Thyroid gland (tissue), 4 donors: ENCODE results near the gene GLCE. TPM values are rescaled to one million over a fixed set of nuclear protein-coding genes. Genes with fewer than 3 reads are reported as not detected.
"Not testable (repeated sequence)": the region's sequence is repeated elsewhere in the genome, so short reads cannot be mapped to it uniquely, and the experiment has no call there.

Experiments used
- DNase-seq, 2 donors: peaks; one replicate each; pipeline ENCODE4 v3.0.0-alpha.2; 2019
- H3K27ac ChIP-seq, 3 donors: fragments of 200-600 bp; sonication (generic); 1 replicate in 2 of 3; 2 replicates in 1 of 3; pipeline ENCODE4 v1.5.1; 2016 to 2019; ENCODE audit warnings: mild to moderate bottlenecking in 1 of 3, moderate library complexity in 1 of 3
- H3K27me3 ChIP-seq: fragments of 200-600 bp; sonication (generic); one replicate; pipeline ENCODE4 v1.5.1; 2019
- H3K36me3 ChIP-seq, 2 donors: fragments of 200-600 bp; sonication (generic); one replicate each; pipeline ENCODE4 v1.5.1; 2016 to 2019
- H3K4me1 ChIP-seq, 2 donors: fragments of 200-600 bp; sonication (generic); one replicate each; pipeline ENCODE4 v1.5.1; 2017 to 2019
- H3K4me3 ChIP-seq, 3 donors: fragments of 200-600 bp; sonication (generic); replicated peaks in 1 of 3; 1 replicate in 2 of 3; 2 replicates in 1 of 3; pipeline ENCODE4 v1.5.1; 2016; ENCODE audit warnings: mild to moderate bottlenecking in 1 of 3
- H3K9me3 ChIP-seq: fragments of 200-600 bp; sonication (generic); one replicate; pipeline ENCODE4 v1.5.1; 2017
- POLR2A ChIP-seq, 2 donors: fragments of 450-650 bp; IDR thresholded peaks; one replicate each; pipeline ENCODE4 v1.6.1; 2017; ENCODE audit warnings: antibody characterized with exemption in 2 of 2, mild to moderate bottlenecking in 2 of 2, moderate library complexity in 1 of 2
- whole genome bisulfite sequencing, 2 donors: methylation state at CpG; one replicate each; pipeline ENCODE4 v1.1.5; 2017; 5-methylcytosine and 5-hydroxymethylcytosine counted together
- intact Hi-C: fragments of 100-400 bp; cut with DNase I; formaldehyde crosslinking; loops from one replicate; pipeline ENCODE4 v1.15.1; 2023
- total RNA-seq, 4 donors: library from RNA; depleted of rRNA; stranded (reverse); fragments of >200 nt; gene quantifications; one replicate each; pipeline ENCODE4 v1.2.3, GENCODE V29; 2016
- TF ChIP-seq, protein P1 (sequence below), 6 experiments: fragments of 200-600 bp in 3 of 6; fragments of 450-650 bp in 3 of 6; sonication (generic) in 3 of 6; IDR thresholded peaks; one replicate each; pipeline ENCODE4 v1.5.1; 2016 to 2019; ENCODE audit warnings: antibody characterized with exemption in 6 of 6, mild to moderate bottlenecking in 2 of 6, inconsistent platforms in 1 of 6, moderate library complexity in 1 of 6

Gene GLCE
- total RNA-seq, 4 donors from 2014 or later = 7.6 to 16.1 (median 11.9) TPM

DNA sequence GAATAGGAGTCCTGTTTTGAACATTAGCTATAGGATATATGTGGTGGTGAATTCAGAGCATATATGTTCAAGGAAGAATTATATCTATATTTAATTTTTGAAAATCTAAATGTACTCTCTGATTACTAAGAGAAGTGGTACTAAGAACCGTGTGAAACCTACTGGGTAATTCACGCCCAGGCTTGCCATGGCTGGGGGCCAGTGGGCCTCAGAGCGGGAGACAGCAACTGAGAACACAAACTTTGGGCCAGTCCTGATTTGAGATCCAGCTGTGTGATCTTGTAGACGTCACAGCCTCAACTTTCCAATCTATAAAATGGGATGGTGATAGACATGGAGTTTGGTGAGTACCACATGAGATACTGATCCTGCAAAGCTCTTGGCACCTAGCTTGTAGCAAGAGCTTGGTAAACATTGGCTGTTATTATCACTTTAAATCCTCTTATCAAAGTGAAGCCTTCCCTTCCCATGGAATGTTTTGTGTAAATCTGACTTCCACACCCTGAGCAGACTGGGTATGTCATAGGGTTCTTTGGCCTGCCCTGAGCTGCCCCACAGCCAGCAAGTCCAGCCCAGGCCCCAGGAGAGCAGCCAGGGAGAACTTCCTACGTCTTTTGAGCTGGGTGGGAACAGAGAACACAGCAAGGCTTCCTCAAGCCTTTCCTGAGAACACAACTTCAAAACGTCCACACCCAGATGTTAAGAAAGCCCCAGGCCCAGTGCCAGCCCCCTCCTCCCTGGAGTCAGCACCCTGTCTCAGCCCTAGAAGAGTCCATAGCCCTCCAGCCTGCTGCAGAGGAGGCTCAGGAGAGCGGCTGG, 130.1 kb downstream of the GLCE start:
- H3K4me3 ChIP-seq = no peak overlapping the region
- WGBS, 2 donors = 73 to 80% methylated on average over 7 of the region's 7 CpGs
- H3K36me3 ChIP-seq = no peaks in the 10 kb centered on the region
- no peaks in the 10 kb centered on the region for H3K9me3 ChIP-seq
- intact Hi-C loops = no loop called here
- H3K27me3 ChIP-seq = no peaks in the 10 kb centered on the region
- peaks cover 0 to 16% of the 10 kb centered on the region in 2 donors for H3K4me1 ChIP-seq
- no peak for DNase-seq
- no peak overlapping the region for H3K27ac ChIP-seq
- no peak for TF ChIP-seq POLR2A (IDR thresholded peaks at IDR 0.05)
- TF ChIP-seq, protein P1, sequence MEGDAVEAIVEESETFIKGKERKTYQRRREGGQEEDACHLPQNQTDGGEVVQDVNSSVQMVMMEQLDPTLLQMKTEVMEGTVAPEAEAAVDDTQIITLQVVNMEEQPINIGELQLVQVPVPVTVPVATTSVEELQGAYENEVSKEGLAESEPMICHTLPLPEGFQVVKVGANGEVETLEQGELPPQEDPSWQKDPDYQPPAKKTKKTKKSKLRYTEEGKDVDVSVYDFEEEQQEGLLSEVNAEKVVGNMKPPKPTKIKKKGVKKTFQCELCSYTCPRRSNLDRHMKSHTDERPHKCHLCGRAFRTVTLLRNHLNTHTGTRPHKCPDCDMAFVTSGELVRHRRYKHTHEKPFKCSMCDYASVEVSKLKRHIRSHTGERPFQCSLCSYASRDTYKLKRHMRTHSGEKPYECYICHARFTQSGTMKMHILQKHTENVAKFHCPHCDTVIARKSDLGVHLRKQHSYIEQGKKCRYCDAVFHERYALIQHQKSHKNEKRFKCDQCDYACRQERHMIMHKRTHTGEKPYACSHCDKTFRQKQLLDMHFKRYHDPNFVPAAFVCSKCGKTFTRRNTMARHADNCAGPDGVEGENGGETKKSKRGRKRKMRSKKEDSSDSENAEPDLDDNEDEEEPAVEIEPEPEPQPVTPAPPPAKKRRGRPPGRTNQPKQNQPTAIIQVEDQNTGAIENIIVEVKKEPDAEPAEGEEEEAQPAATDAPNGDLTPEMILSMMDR (IDR thresholded peaks at IDR 0.05) = no peak

DNA sequence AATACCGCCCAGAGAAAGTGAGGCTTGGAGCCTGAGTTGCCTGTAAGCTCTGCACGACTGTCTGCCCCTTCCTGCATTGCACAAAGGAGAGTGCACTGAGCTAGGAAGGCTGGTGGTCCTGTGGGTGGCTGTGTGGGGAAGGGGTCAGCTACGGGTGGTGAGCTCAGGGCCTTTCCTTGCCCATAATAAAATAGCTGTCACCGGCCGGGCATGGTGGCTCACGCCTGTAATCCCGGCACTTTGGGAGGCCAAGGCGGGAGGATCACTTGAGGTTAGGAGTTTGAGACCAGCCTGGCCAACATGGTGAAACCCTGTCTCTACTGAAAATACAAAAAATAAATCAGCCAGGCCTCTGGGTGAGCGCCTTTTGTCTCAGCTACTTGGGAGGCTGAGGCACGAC, 131.2 kb downstream of the GLCE start:
- H3K4me1 ChIP-seq = peaks cover 0 to 16% of the 10 kb centered on the region in 2 donors
- H3K27ac ChIP-seq, H3K9me3 ChIP-seq, H3K4me3 ChIP-seq, intact Hi-C loops, H3K27me3 ChIP-seq, DNase-seq, H3K36me3 ChIP-seq: not testable (repeated sequence)
- WGBS, 2 donors = 92 to 97% methylated on average over 10 of the region's 10 CpGs

DNA sequence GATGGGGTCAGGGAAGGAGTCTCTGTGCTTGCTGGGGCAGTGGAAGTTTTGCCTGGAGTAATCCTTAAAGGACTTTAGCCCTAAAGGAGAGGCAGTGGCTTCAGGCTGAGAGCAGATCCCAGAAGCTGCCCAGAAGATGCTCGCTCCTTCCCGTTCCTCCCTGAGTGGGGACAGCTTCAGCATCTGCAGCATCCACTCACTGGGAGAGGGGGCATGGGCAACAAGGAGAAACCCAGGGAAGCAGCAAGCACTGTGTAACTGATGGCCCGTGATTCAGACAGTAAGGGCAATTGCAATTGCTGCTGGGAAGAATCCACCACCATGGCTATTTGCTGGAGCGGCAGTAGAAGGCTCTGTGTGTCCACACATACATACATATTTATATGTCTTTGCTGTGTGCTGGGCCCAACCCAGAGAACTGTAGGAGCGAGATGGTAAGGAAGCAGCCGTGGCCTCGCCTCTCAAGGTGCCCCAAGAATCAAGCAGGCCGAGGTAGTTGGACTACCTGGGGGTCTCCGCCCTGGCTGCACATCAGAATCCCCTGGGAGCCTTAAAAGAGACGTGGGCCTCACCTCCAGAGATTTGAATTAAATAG, 132.5 kb downstream of the GLCE start:
- no peak for DNase-seq
- Histone ChIP-seq H3K9me3 (no peaks in the 10 kb centered on the region), H3K27ac (no peak overlapping the region), H3K4me3 (no peak overlapping the region), H3K27me3 (no peaks in the 10 kb centered on the region), H3K4me1 (peaks cover 0 to 16% of the 10 kb centered on the region in 2 donors), H3K36me3 (no peaks in the 10 kb centered on the region)
- 88 to 89% methylated on average over 9 to 10 of the region's 10 CpGs for WGBS, 2 donors
- intact Hi-C loops = no loop called here
- no peak for TF ChIP-seq POLR2A (IDR thresholded peaks at IDR 0.05)
- TF ChIP-seq, protein P1 (IDR thresholded peaks at IDR 0.05) = no peak

DNA sequence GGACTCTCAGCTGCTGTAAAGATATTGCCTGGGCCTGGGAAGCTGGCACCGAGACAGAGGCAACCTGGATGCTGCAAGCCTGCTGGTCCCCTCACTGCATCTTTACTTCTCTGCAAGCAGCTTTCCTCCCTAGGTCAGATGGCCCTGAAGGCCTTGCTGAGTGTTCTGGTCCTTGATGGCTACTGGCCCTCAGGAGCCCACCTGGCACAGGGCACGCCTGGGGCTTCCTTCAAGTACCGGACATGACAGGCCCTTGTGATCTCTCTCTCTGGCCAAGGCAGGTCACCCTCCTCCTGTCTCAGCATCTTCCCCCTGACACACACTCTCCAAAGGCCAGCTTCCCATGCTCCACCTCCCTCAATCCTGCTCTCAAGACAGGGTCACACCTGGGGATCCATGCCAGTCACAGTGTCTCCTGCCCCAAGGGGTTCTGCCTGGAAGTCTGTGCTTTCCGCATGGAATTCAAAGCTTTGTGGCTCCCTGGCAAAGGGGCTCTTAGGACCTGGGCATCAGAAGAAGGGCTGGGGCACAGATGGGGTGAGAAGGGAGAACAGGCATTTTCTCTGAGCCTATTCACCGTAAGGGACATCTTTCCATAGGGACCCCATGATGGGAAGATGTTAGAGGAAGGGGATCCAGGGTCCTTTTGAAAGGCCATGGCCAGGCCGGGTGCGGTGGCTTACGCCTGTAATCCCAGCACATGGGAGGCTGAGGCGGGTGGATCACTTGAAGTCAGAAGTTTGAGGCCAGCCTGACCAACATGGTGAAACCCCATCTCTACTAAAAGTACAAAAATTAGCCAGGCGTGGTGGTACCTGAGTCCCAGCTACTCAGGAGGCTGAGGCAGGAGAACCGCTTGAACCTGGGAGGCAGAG, 133.5 kb downstream of the GLCE start:
- Histone ChIP-seq H3K27ac (no peak overlapping the region), H3K4me1 (peaks cover 4 to 22% of the 10 kb centered on the region in 2 donors), H3K27me3 (no peaks in the 10 kb centered on the region), H3K9me3 (no peaks in the 10 kb centered on the region), H3K36me3 (no peaks in the 10 kb centered on the region), H3K4me3 (no peak overlapping the region)
- TF ChIP-seq, protein P1 (IDR thresholded peaks at IDR 0.05) = no peak
- no peak for TF ChIP-seq POLR2A (IDR thresholded peaks at IDR 0.05)
- 96 to 97% methylated on average over 11 of the region's 11 CpGs for WGBS, 2 donors
- no peak for DNase-seq
- intact Hi-C loops = no loop called here

DNA sequence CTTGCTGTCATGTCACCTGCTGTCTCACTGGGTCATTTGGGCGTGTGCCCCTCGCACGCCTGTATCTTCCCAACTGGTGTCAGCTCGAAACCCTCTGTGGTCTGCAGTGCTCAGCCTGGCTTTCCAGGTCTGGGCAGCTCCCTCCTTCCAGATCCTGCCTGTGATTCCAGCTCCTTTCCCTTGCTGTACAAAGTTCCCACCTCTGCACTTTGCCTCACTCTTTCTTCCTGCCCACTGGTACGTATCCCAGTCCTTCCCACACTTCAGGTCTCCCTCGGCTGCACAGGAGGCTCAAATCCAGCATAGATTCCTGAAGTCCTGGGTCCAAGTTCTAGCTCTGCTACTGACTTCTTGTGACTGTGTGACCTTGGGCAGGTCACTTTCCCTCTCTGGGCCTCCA, 136.2 kb downstream of the GLCE start:
- H3K27ac ChIP-seq = no peak overlapping the region
- no peaks in the 10 kb centered on the region for H3K36me3 ChIP-seq
- no peak for TF ChIP-seq POLR2A (IDR thresholded peaks at IDR 0.05)
- TF ChIP-seq, protein P1 (IDR thresholded peaks at IDR 0.05) = no peak
- DNase-seq = no peak
- H3K4me1 ChIP-seq = peaks cover 8 to 17% of the 10 kb centered on the region in 2 donors
- intact Hi-C loops = no loop called here
- 87 to 89% methylated on average over 6 of the region's 6 CpGs for WGBS, 2 donors
- no peaks in the 10 kb centered on the region for H3K9me3 ChIP-seq
- H3K4me3 ChIP-seq = no peak overlapping the region
- no peaks in the 10 kb centered on the region for H3K27me3 ChIP-seq
